ENCODE data around the gene SHANK3. TPM values are rescaled to one million over a fixed set of nuclear protein-coding genes. Genes with fewer than 3 reads are reported as not detected.

Gene SHANK3
- total RNA-seq, 1 donor from 2014 or later: 14.8 TPM

- H3K9me3 Mint-ChIP-seq: peaks cover 8% of the 10 kb centered on the region
Observed at GRCh38 chr22:50683086-50683993, 10.7 kb downstream of the SHANK3 start.

GRCh38 chr22:50683994-50684371 lies 11.4 kb downstream of the SHANK3 start:
- Mint-ChIP-seq H3K27me3 (ENCODE audit: low read depth) (peaks cover 14% of the 10 kb centered on the region), H3K36me3 (no peaks in the 10 kb centered on the region), H3K4me3 (no peak overlapping the region), H3K4me1 (no peaks in the 10 kb centered on the region), H3K9me3 (peaks cover 8% of the 10 kb centered on the region), H3K27ac (no peak overlapping the region)
- no peak for DNase-seq (ENCODE audit: low spot score in 2 of 2, unreplicated experiment in 2 of 2)
- TF ChIP-seq, protein P1, sequence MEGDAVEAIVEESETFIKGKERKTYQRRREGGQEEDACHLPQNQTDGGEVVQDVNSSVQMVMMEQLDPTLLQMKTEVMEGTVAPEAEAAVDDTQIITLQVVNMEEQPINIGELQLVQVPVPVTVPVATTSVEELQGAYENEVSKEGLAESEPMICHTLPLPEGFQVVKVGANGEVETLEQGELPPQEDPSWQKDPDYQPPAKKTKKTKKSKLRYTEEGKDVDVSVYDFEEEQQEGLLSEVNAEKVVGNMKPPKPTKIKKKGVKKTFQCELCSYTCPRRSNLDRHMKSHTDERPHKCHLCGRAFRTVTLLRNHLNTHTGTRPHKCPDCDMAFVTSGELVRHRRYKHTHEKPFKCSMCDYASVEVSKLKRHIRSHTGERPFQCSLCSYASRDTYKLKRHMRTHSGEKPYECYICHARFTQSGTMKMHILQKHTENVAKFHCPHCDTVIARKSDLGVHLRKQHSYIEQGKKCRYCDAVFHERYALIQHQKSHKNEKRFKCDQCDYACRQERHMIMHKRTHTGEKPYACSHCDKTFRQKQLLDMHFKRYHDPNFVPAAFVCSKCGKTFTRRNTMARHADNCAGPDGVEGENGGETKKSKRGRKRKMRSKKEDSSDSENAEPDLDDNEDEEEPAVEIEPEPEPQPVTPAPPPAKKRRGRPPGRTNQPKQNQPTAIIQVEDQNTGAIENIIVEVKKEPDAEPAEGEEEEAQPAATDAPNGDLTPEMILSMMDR (IDR thresholded peaks at IDR 0.05; ENCODE audit: unreplicated experiment): no peak

More at GRCh38 chr22:50683086-50683993, 10.7 kb downstream of the SHANK3 start:
- no peaks in the 10 kb centered on the region for H3K4me1 Mint-ChIP-seq
- no peak overlapping the region for H3K4me3 Mint-ChIP-seq
- no peak for DNase-seq (ENCODE audit: low spot score in 2 of 2, unreplicated experiment in 2 of 2)
- TF ChIP-seq, protein P1 (IDR thresholded peaks at IDR 0.05; ENCODE audit: unreplicated experiment): no peak
- H3K36me3 Mint-ChIP-seq: no peaks in the 10 kb centered on the region
- H3K27me3 Mint-ChIP-seq (ENCODE audit: low read depth): peaks cover 14% of the 10 kb centered on the region
- no peak overlapping the region for H3K27ac Mint-ChIP-seq

DNA sequence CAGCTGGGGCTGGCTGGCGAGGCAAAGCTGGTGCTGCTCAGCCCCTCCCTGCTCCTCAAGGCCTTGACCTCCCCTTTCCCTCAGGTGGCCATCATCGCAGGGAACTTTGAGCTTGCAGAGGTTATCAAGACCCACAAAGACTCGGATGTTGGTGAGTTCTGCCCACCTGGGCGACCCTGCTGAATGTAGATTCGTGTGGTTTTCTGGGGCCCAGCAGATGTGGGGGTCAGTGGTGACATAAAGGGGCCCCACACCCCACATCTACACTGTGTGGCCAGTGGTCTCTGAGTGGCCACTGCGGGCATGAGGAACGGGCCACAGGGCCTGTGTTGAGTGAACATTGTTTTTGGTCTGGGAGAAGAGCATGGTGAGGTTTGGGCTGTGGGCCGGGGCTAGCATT lies 11.9 kb downstream of the SHANK3 start:
- Mint-ChIP-seq H3K27me3 (ENCODE audit: low read depth) (peaks cover 16% of the 10 kb centered on the region), H3K36me3 (no peaks in the 10 kb centered on the region), H3K4me3 (no peak overlapping the region), H3K27ac (no peak overlapping the region), H3K4me1 (no peaks in the 10 kb centered on the region), H3K9me3 (peaks cover 10% of the 10 kb centered on the region)
- TF ChIP-seq, protein P1 (IDR thresholded peaks at IDR 0.05; ENCODE audit: unreplicated experiment): no peak
- no peak for DNase-seq (ENCODE audit: low spot score in 2 of 2, unreplicated experiment in 2 of 2)

DNA sequence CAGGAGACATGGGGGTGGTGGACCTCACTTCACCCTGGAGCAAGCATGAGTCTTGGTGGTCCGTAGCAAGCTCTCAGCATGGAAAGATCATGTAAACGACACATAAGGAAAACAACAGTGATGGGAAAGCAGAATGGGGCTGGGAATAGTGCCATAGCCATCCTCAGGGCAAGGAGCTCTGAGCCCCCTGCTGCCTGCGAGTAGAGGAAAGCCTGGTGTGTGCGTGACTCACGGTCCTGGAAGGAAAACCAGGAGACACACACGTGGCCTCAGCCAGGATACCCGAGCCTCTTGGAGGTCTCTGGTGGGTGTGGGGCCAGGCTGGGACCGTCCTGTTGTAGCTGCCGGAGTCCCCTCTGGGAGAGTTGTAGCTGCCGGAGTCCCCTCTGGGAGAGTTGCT lies 12.4 kb downstream of the SHANK3 start:
- no peak for DNase-seq (ENCODE audit: low spot score in 2 of 2, unreplicated experiment in 2 of 2)
- H3K27ac Mint-ChIP-seq: no peak overlapping the region
- TF ChIP-seq, protein P1 (IDR thresholded peaks at IDR 0.05; ENCODE audit: unreplicated experiment): no peak

GRCh38 chr22:50686794-50687193 lies 14.2 kb downstream of the SHANK3 start:
- Mint-ChIP-seq H3K36me3 (peaks cover 2% of the 10 kb centered on the region), H3K4me1 (no peaks in the 10 kb centered on the region), H3K4me3 (no peak overlapping the region), H3K27me3 (ENCODE audit: low read depth) (peaks cover 28% of the 10 kb centered on the region), H3K9me3 (peaks cover 21% of the 10 kb centered on the region), H3K27ac (no peak overlapping the region)
- peak in 1 of 2 experiments; percentile 21 for DNase-seq (ENCODE audit: low spot score in 2 of 2, unreplicated experiment in 2 of 2)
- TF ChIP-seq, protein P1 (IDR thresholded peaks at IDR 0.05; ENCODE audit: unreplicated experiment): no peak

More for the DNA sequence above, 12.4 kb downstream of the SHANK3 start:
- Mint-ChIP-seq H3K4me3 (no peak overlapping the region), H3K4me1 (no peaks in the 10 kb centered on the region), H3K27me3 (ENCODE audit: low read depth) (peaks cover 19% of the 10 kb centered on the region), H3K36me3 (no peaks in the 10 kb centered on the region), H3K9me3 (peaks cover 14% of the 10 kb centered on the region)
